OCI-M2 (cell line): ENCODE data around the gene OR51M1.

ENCODE experiments used
- DNase-seq: peaks from one replicate; lab custom pipeline; 2025; ENCODE audit not compliant: unreplicated experiment; lab: John Stamatoyannopoulos, UW

OR51M1 gene

GRCh38 chr11:5384335-5384734 is 723 bp downstream of the OR51M1 start:
- DNase-seq = no peak

GRCh38 chr11:5390210-5390609 is 6.6 kb downstream of the OR51M1 start:
- no peak for DNase-seq

GRCh38 chr11:5394091-5394490 is 10.5 kb downstream of the OR51M1 start:
- no peak for DNase-seq

DNA sequence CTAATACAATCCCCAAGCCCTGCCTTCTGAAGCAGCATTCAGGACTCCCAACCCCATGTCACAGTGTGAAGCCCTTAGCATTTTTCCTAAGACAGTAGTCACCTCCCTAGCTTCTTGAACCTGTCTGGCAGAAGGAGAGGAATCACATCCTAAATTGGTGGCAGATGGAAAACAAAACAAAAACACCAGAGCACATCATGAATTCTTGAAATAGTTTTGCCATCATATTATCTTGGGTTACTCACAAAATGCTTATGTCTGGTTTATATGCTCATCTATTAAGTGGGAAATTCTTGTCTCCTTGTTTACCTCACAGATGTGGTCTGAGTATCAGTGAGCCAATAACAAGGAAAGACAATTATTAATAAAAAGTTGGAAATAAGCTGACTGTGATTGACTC is 15.3 kb downstream of the OR51M1 start:
- no peak for DNase-seq

DNA sequence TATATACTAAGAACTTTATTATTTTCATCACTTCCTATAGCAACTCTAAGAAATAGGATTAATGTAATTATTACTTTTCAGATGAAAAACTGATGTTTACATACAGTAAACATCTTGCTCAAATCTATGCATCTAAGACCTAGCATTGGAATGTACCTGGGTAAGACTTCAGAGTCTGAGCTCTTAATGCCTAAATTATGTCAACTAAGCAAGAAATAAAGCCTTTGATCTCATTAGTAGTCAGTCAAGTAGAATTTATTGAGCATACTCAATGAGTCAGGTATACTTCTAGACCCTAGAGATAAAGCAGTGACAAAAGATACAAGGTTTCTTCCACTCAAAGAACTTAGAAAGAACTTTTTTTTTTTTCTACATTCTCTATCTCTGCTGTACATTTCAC is 21.6 kb downstream of the OR51M1 start:
- no peak for DNase-seq

DNA sequence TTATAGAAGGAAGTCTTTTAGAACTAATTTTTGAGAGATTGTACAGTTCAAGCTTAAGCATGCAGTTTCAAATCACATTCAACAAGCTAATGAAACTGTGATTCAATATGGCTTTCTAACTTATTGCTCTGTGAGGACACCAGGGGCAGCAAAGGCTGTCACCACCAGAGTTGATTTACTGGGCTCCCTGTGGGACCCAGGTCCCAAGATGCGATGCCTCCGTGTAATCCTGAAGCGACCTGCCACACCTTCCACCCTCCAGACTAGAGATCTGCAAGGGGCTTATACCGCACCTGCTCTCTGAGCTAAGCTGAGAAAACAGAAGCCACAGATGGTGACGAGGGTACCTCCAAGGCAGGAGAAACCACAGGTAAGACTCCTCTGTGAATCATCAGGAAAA is 37.4 kb downstream of the OR51M1 start:
- no peak for DNase-seq

- DNase-seq = no peak
Measured at GRCh38 chr11:5421811-5422210, 38.2 kb downstream of the OR51M1 start, which contains the start of gene OR51Q1. Gene OR51Q1, plus strand, starts transcription at chr11:5422111. Its CDS starts 90 bp downstream, at chr11:5422201.

DNA sequence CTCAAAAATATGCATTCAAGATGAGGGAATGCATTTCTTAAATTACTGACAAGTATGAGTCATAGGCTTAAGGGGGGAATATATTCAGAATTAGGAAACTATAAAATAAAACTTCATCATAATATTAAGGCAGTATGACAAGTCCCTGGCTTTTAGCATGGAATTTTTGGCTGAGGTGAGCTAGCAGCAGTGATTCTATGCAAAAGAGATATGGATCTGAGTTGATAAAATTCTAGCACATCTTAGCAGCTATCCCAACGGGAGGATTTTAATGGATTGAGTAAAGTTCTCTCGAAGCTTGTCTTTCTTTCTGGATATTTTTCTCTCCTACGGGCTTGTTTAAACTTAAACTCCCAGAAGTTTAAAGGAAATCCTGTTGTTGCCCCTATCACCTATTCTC is 39.5 kb downstream of the OR51M1 start:
- no peak for DNase-seq

DNA sequence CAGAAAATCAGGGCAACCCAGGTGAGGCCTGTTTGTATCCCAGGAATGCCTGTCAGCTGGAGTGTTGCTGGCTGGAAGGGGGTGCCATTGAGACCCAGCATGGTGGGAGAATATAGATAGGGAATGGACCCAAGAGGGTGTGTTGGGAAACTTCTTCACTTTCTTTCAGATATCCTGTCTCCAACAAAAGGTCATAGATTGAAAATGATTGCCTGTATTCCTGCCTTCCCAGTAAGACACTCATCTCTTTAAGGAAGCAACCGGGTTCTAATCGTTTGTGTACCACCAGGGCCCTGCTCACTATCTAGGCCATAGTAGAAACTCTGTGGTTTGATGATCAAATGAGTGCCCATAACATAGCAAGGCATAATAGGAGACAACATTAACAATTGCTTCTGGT is 57.8 kb downstream of the OR51M1 start, which contains the start of gene OR51I1:
Gene OR51I1 (minus strand): TSS at position 101 of the 400 bp plus-strand sequence. CDS start 0 bp downstream, at position 101.
- DNase-seq = no peak
